K562 (cell line): ENCODE results near the gene OPN5.
A peak's percentile ranks its signal among the peaks of the same experiment; 100 is the strongest.

Experiments
- CEBPB ChIP-seq: fragments of 450-650 bp; IDR thresholded peaks from 2 replicates; pipeline ENCODE4 v1.6.1; 2016; ENCODE audit warnings: missing genetic modification characterization, missing compliant biosample characterization
- CEBPZ ChIP-seq: fragments of 150-350 bp; IDR thresholded peaks from 2 replicates; pipeline ENCODE4 v1.6.1; 2014; ENCODE audit warnings: low read depth, mild to moderate bottlenecking, low read length, borderline replicate concordance
- CTCF ChIP-seq, 3 experiments: IDR thresholded peaks in 2 of 3; conservative IDR thresholded peaks in 1 of 3; 2 replicates each; pipeline ENCODE4 v1.5.1; 2011 to 2012; ENCODE audit warnings: low read length in 3 of 3, mild to moderate bottlenecking in 3 of 3, control low read depth in 2 of 3, improper control_type of control experiment in 1 of 3, inconsistent platforms in 1 of 3, low read depth in 1 of 3, mixed read lengths in 1 of 3, moderate library complexity in 1 of 3; ENCODE audit not compliant: insufficient read depth in 2 of 3
- FIP1L1 ChIP-seq: fragments of 200-400 bp; formaldehyde crosslinking; IDR thresholded peaks from 2 replicates; pipeline ENCODE4 v1.6.1; 2018; ENCODE audit warnings: mild to moderate bottlenecking, low read depth, low read length; ENCODE audit not compliant: poor library complexity, severe bottlenecking
- HNRNPH1 ChIP-seq: fragments of 200-400 bp; formaldehyde crosslinking; optimal IDR thresholded peaks from 2 replicates; pipeline ENCODE3; 2017; ENCODE audit warnings: low read depth, mild to moderate bottlenecking, low read length, moderate library complexity
- IRF1 ChIP-seq: sonication (generic); formaldehyde crosslinking; IDR thresholded peaks from 2 replicates; pipeline ENCODE4 v1.8.0; 2022; ENCODE audit warnings: missing genetic modification reagents, mild to moderate bottlenecking, borderline replicate concordance
- SIRT6 ChIP-seq: IDR thresholded peaks from one replicate; pipeline ENCODE4 v1.6.1; 2012; ENCODE audit warnings: low read depth, mild to moderate bottlenecking, control low read depth, inconsistent platforms, low read length, moderate library complexity
- SMAD2 ChIP-seq: fragments of 150-350 bp; IDR thresholded peaks from 2 replicates; pipeline ENCODE4 v1.6.1; 2014; ENCODE audit warnings: low read depth, mild to moderate bottlenecking, low read length
- SP1 ChIP-seq: sonication (generic); formaldehyde crosslinking; IDR thresholded peaks from 2 replicates; pipeline ENCODE4 v1.8.1; 2022; ENCODE audit warnings: mild to moderate bottlenecking, missing genetic modification reagents
- TARDBP ChIP-seq: fragments of 450-650 bp; IDR thresholded peaks from 2 replicates; pipeline ENCODE4 v1.6.1; 2016
- ZBTB17 ChIP-seq: fragments of 450-650 bp; formaldehyde crosslinking; IDR thresholded peaks from 2 replicates; pipeline ENCODE4 v1.4.0; 2020; ENCODE audit warnings: mild to moderate bottlenecking
- ZNF589 ChIP-seq: fragments of 200-800 bp; sonication (Bioruptor generic); IDR thresholded peaks from 2 replicates; pipeline ENCODE4 v1.6.1; 2016; ENCODE audit warnings: low read depth, missing genetic modification characterization, missing compliant biosample characterization
- ZNF830 ChIP-seq: fragments of 250-450 bp; sonication (Bioruptor Pico); IDR thresholded peaks from 2 replicates; pipeline ENCODE4 v1.5.0; 2021; ENCODE audit warnings: mild to moderate bottlenecking

- no peak for TF ChIP-seq CEBPB (tag)
- no peak for TF ChIP-seq SIRT6
- TF ChIP-seq ZBTB17 (CRISPR knock-in tag): no peak
- TF ChIP-seq TARDBP: no peak
- TF ChIP-seq SMAD2: no peak
- TF ChIP-seq CTCF (IDR thresholded peaks at IDR 0.05 in 2 of 3, conservative IDR thresholded peaks at IDR 0.05 in 1 of 3; ENCODE audit: insufficient read depth in 2 of 3, low read depth in 1 of 3, low read length in 3 of 3): peak; percentile 65 to 79 (median 73)
- TF ChIP-seq IRF1 (CRISPR knock-in tag): no peak
- no peak for TF ChIP-seq CEBPZ
- no peak for TF ChIP-seq FIP1L1
- no peak for TF ChIP-seq HNRNPH1
- no peak for TF ChIP-seq SP1 (CRISPR knock-in tag)
- no peak for TF ChIP-seq ZNF830 (CRISPR knock-in tag)
- no peak for TF ChIP-seq ZNF589 (CRISPR knock-in tag)
Measured at GRCh38 chr6:47780510-47781356, 1.1 kb upstream of the OPN5 start.
